ENCODE data around the gene PANK4.

The PANK4 gene

GRCh38 chr1:2489615-2490014 lies 36.8 kb downstream of the PANK4 start:
- DNase-seq (ENCODE audit: low spot score) (no peak), ATAC-seq (ENCODE audit: low read depth) (no peak)
- no peaks in the 10 kb centered on the region for H3K27me3 ChIP-seq (ENCODE audit: insufficient read depth, poor library complexity, severe bottlenecking)
- H3K9me3 ChIP-seq (ENCODE audit: severe bottlenecking) = no peaks in the 10 kb centered on the region
- H3K27ac ChIP-seq (ENCODE audit: poor library complexity, severe bottlenecking) = no peak overlapping the region
- TF ChIP-seq, protein P1, sequence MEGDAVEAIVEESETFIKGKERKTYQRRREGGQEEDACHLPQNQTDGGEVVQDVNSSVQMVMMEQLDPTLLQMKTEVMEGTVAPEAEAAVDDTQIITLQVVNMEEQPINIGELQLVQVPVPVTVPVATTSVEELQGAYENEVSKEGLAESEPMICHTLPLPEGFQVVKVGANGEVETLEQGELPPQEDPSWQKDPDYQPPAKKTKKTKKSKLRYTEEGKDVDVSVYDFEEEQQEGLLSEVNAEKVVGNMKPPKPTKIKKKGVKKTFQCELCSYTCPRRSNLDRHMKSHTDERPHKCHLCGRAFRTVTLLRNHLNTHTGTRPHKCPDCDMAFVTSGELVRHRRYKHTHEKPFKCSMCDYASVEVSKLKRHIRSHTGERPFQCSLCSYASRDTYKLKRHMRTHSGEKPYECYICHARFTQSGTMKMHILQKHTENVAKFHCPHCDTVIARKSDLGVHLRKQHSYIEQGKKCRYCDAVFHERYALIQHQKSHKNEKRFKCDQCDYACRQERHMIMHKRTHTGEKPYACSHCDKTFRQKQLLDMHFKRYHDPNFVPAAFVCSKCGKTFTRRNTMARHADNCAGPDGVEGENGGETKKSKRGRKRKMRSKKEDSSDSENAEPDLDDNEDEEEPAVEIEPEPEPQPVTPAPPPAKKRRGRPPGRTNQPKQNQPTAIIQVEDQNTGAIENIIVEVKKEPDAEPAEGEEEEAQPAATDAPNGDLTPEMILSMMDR (IDR thresholded peaks at IDR 0.05; ENCODE audit: poor library complexity, severe bottlenecking) = no peak
- H3K4me1 ChIP-seq (ENCODE audit: insufficient read depth, poor library complexity, severe bottlenecking) = peaks cover 6% of the 10 kb centered on the region
- H3K36me3 ChIP-seq (ENCODE audit: low read depth) = peaks cover 59% of the 10 kb centered on the region
- H3K4me3 ChIP-seq (ENCODE audit: severe bottlenecking) = no peak overlapping the region

DNA sequence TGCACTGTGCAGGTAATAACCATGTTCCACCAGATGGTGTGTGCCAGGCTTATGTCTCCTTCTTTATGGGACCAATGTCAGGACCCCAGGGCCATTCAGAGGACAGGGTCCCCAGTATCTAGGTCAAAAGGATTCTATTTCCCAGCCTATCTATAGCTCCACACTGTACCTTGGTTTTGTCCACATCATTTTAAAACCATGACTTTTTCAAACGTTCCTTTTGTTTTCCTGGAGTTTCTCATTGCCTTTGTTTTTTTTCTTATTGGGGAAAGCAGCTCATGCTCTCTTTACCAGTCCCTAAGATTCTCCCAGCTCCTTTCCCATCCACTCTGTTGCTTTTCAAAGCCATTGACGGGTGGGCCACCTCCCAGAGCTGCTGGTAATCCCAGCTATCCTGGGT lies 37.7 kb downstream of the PANK4 start:
- ATAC-seq (ENCODE audit: low read depth) (no peak), DNase-seq (ENCODE audit: low spot score) (no peak)
- Histone ChIP-seq H3K27me3 (ENCODE audit: insufficient read depth, poor library complexity, severe bottlenecking) (no peaks in the 10 kb centered on the region), H3K36me3 (ENCODE audit: low read depth) (peaks cover 64% of the 10 kb centered on the region), H3K9me3 (ENCODE audit: severe bottlenecking) (no peaks in the 10 kb centered on the region), H3K27ac (ENCODE audit: poor library complexity, severe bottlenecking) (no peak overlapping the region), H3K4me1 (ENCODE audit: insufficient read depth, poor library complexity, severe bottlenecking) (peaks cover 2% of the 10 kb centered on the region), H3K4me3 (ENCODE audit: severe bottlenecking) (no peak overlapping the region)
- TF ChIP-seq, protein P1 (IDR thresholded peaks at IDR 0.05; ENCODE audit: poor library complexity, severe bottlenecking) = no peak

DNA sequence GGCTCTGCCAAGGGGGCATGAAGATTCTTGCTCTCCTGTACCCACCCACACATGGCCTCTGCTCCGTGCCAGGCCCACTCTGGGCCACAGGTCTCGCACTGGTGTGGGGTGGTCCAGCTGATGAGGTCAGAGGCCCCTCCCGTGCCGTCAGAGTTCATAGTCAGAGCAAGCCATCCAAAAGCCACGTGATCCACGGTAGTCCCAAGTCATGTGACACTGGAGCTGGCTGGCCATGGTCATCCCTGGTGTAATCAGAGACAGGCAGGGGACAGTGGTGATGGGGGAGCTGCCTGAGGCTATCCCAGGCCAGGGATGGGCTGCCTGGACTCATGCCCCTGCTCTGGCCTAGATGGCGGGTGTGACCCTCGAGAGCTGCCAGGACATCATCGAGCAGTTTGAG lies 39.8 kb downstream of the PANK4 start:
- no peak for ATAC-seq (ENCODE audit: low read depth)
- no peaks in the 10 kb centered on the region for H3K27me3 ChIP-seq (ENCODE audit: insufficient read depth, poor library complexity, severe bottlenecking)
- peaks cover under 1% of the 10 kb centered on the region for H3K4me1 ChIP-seq (ENCODE audit: insufficient read depth, poor library complexity, severe bottlenecking)

DNA sequence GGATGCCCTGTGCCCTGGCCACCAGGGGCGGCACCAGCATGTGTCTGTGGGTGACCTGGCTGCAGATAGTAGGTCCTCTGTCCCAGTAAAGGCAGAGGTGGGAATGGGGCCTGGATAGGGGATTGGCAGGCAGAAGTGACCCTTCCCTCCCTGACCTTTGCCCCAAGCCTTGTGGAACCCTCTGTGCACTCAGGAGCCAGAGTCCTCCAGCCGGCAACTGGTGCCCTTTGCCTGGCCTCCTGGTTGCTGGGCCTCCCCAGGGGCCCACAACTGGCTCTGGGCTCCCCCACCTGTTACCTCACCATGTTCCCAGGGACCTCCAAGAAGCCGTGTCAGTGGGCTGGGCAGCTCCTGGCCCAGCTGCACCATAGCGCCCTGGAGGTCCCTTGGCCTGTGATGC lies 40.4 kb downstream of the PANK4 start:
- peaks cover 6% of the 10 kb centered on the region for H3K4me1 ChIP-seq (ENCODE audit: insufficient read depth, poor library complexity, severe bottlenecking)
- DNase-seq (ENCODE audit: low spot score) (no peak), ATAC-seq (ENCODE audit: low read depth) (no peak)
- no peak overlapping the region for H3K4me3 ChIP-seq (ENCODE audit: severe bottlenecking)
- H3K27ac ChIP-seq (ENCODE audit: poor library complexity, severe bottlenecking) = no peak overlapping the region
- TF ChIP-seq, protein P1 (IDR thresholded peaks at IDR 0.05; ENCODE audit: poor library complexity, severe bottlenecking) = no peak
- no peaks in the 10 kb centered on the region for H3K27me3 ChIP-seq (ENCODE audit: insufficient read depth, poor library complexity, severe bottlenecking)
- no peaks in the 10 kb centered on the region for H3K9me3 ChIP-seq (ENCODE audit: severe bottlenecking)
- peaks cover 60% of the 10 kb centered on the region for H3K36me3 ChIP-seq (ENCODE audit: low read depth)

More for the DNA sequence above, 39.8 kb downstream of the PANK4 start:
- no peak overlapping the region for H3K27ac ChIP-seq (ENCODE audit: poor library complexity, severe bottlenecking)
- DNase-seq (ENCODE audit: low spot score) = no peak
- H3K9me3 ChIP-seq (ENCODE audit: severe bottlenecking) = no peaks in the 10 kb centered on the region
- no peak overlapping the region for H3K4me3 ChIP-seq (ENCODE audit: severe bottlenecking)
- peaks cover 64% of the 10 kb centered on the region for H3K36me3 ChIP-seq (ENCODE audit: low read depth)
- TF ChIP-seq, protein P1 (IDR thresholded peaks at IDR 0.05; ENCODE audit: poor library complexity, severe bottlenecking) = no peak

GRCh38 chr1:2483970-2484369 lies 42.4 kb downstream of the PANK4 start:
- Histone ChIP-seq H3K27me3 (ENCODE audit: insufficient read depth, poor library complexity, severe bottlenecking) (no peaks in the 10 kb centered on the region), H3K36me3 (ENCODE audit: low read depth) (peaks cover 53% of the 10 kb centered on the region), H3K4me1 (ENCODE audit: insufficient read depth, poor library complexity, severe bottlenecking) (peaks cover 7% of the 10 kb centered on the region), H3K27ac (ENCODE audit: poor library complexity, severe bottlenecking) (no peak overlapping the region), H3K9me3 (ENCODE audit: severe bottlenecking) (no peaks in the 10 kb centered on the region), H3K4me3 (ENCODE audit: severe bottlenecking) (no peak overlapping the region)
- ATAC-seq (ENCODE audit: low read depth) (no peak), DNase-seq (ENCODE audit: low spot score) (no peak)
- TF ChIP-seq, protein P1 (IDR thresholded peaks at IDR 0.05; ENCODE audit: poor library complexity, severe bottlenecking) = no peak

Data from RWPE2 (cell line).